Subcutaneous abdominal adipose tissue (tissue), 5 donors: Measurements from ENCODE around the gene DPEP3.

Experiments
- H3K27ac ChIP-seq: one replicate; pipeline ENCODE4 v1.7.0; 2013; ENCODE audit warnings: low read depth, mild to moderate bottlenecking, inconsistent platforms, low read length, moderate library complexity
- H3K27me3 ChIP-seq, 5 donors: one replicate each; pipeline ENCODE4 v1.7.0; 2013; ENCODE audit warnings: low read length in 5 of 5, inconsistent platforms in 1 of 5; ENCODE audit not compliant: control insufficient read depth in 5 of 5, insufficient read depth in 4 of 5
- H3K36me3 ChIP-seq, 5 donors: one replicate each; pipeline ENCODE4 v1.7.0; 2013; ENCODE audit warnings: low read length in 5 of 5; ENCODE audit not compliant: control insufficient read depth in 5 of 5, insufficient read depth in 5 of 5
- H3K4me1 ChIP-seq, 5 donors: one replicate each; pipeline ENCODE4 v1.7.0; 2013; ENCODE audit warnings: low read length in 5 of 5, mild to moderate bottlenecking in 3 of 5, moderate library complexity in 1 of 5; ENCODE audit not compliant: control insufficient read depth in 5 of 5, insufficient read depth in 5 of 5
- H3K4me3 ChIP-seq, 5 donors: one replicate each; pipeline ENCODE4 v1.7.0; 2013; ENCODE audit warnings: low read length in 5 of 5, low read depth in 1 of 5
- H3K9ac ChIP-seq, 5 donors: one replicate each; pipeline ENCODE4 v1.7.0; 2013; ENCODE audit warnings: low read length in 5 of 5, mild to moderate bottlenecking in 4 of 5, moderate library complexity in 3 of 5
- H3K9me3 ChIP-seq, 5 donors: one replicate each; pipeline ENCODE4 v1.7.0; 2013; ENCODE audit warnings: low read length in 5 of 5; ENCODE audit not compliant: control insufficient read depth in 5 of 5
- donor health status: healthy.
- donor health status: healthy.
- donor health status: healthy.
- donor health status: healthy.
- donor health status: healthy.

Gene DPEP3

GRCh38 chr16:67968400-67969253 is 11.7 kb downstream of the DPEP3 start, which contains the start of gene SLC12A4:
SLC12A4 (minus strand) TSS chr16:67968637; CDS start chr16:67968553, 84 bp downstream.
- peaks cover 14 to 52% (median 47%) of the 10 kb centered on the region in 5 donors for H3K4me1 ChIP-seq

GRCh38 chr16:67967958-67968399 is 12.3 kb downstream of the DPEP3 start:
- H3K9ac ChIP-seq: peak overlapping the region; percentile 89 to 98 (median 92)
- H3K4me1 ChIP-seq: peaks cover 15 to 59% (median 53%) of the 10 kb centered on the region in 5 donors

More at GRCh38 chr16:67968400-67969253, 11.7 kb downstream of the DPEP3 start, which contains the start of gene SLC12A4:
- peak within 1 kb of the TSS; percentile 91 for H3K27ac ChIP-seq
- no peaks in the 10 kb centered on the region for H3K9me3 ChIP-seq
- H3K4me3 ChIP-seq: peak within 1 kb of the TSS; percentile 73 to 94 (median 84)
- peaks cover 0 to 5% (median 5%) of the 10 kb centered on the region in 5 donors for H3K36me3 ChIP-seq
- peak within 1 kb of the TSS; percentile 89 to 98 (median 92) for H3K9ac ChIP-seq
- H3K27me3 ChIP-seq: no peaks in the 10 kb centered on the region

GRCh38 chr16:67967183-67967957 is 12.9 kb downstream of the DPEP3 start:
- H3K4me3 ChIP-seq: peak overlapping the region; percentile 73 to 94 (median 84)
- peaks cover 18 to 65% (median 59%) of the 10 kb centered on the region in 5 donors for H3K4me1 ChIP-seq
- peaks cover 0 to 16% (median 12%) of the 10 kb centered on the region in 5 donors for H3K36me3 ChIP-seq
- no peaks in the 10 kb centered on the region for H3K27me3 ChIP-seq
- H3K27ac ChIP-seq: peak overlapping the region; percentile 91
- peak overlapping the region; percentile 89 to 98 (median 92) for H3K9ac ChIP-seq
- no peaks in the 10 kb centered on the region for H3K9me3 ChIP-seq

More at GRCh38 chr16:67967958-67968399, 12.3 kb downstream of the DPEP3 start:
- Histone ChIP-seq H3K27ac (peak overlapping the region; percentile 91), H3K27me3 (no peaks in the 10 kb centered on the region), H3K9me3 (no peaks in the 10 kb centered on the region), H3K36me3 (peaks cover 0 to 10% (median 6%) of the 10 kb centered on the region in 5 donors), H3K4me3 (peak overlapping the region; percentile 73 to 94 (median 84))

GRCh38 chr16:67966549-67967182 is 13.6 kb downstream of the DPEP3 start:
- peaks cover 18 to 72% (median 65%) of the 10 kb centered on the region in 5 donors for H3K4me1 ChIP-seq

GRCh38 chr16:67965668-67966548 is 14.4 kb downstream of the DPEP3 start:
- peak overlapping the region; percentile 22 to 94 (median 84) for H3K4me3 ChIP-seq
- peak overlapping the region; percentile 1 to 98 (median 89) for H3K9ac ChIP-seq
- peak overlapping the region; percentile 91 for H3K27ac ChIP-seq
- H3K9me3 ChIP-seq: no peaks in the 10 kb centered on the region
- H3K4me1 ChIP-seq: peaks cover 18 to 80% (median 72%) of the 10 kb centered on the region in 5 donors
- H3K27me3 ChIP-seq: no peaks in the 10 kb centered on the region
- peaks cover 0 to 31% (median 27%) of the 10 kb centered on the region in 5 donors for H3K36me3 ChIP-seq

More at GRCh38 chr16:67966549-67967182, 13.6 kb downstream of the DPEP3 start:
- Histone ChIP-seq H3K27me3 (no peaks in the 10 kb centered on the region), H3K4me3 (peak overlapping the region; percentile 73 to 94 (median 84)), H3K27ac (peak overlapping the region; percentile 91), H3K9ac (peak overlapping the region; percentile 1 to 98 (median 89)), H3K9me3 (no peaks in the 10 kb centered on the region), H3K36me3 (peaks cover 0 to 23% (median 19%) of the 10 kb centered on the region in 5 donors)

- Histone ChIP-seq H3K27ac (peak overlapping the region; percentile 84), H3K36me3 (peaks cover 0 to 43% (median 40%) of the 10 kb centered on the region in 5 donors), H3K4me1 (peaks cover 25 to 93% (median 81%) of the 10 kb centered on the region in 5 donors), H3K4me3 (peak overlapping the region in 2 of 5 donors; percentile 11 to 20), H3K9ac (no peak overlapping the region), H3K9me3 (no peaks in the 10 kb centered on the region), H3K27me3 (peaks cover 0 to under 1% (median 0%) of the 10 kb centered on the region in 5 donors)
Observed at GRCh38 chr16:67964477-67965131, 15.7 kb downstream of the DPEP3 start.

- Histone ChIP-seq H3K4me1 (peaks cover 27 to 94% (median 83%) of the 10 kb centered on the region in 5 donors), H3K4me3 (peak overlapping the region in 2 of 5 donors; percentile 17 to 36), H3K9ac (peak overlapping the region in 1 of 5 donors; percentile 5), H3K27ac (peak overlapping the region; percentile 84), H3K36me3 (peaks cover 0 to 50% (median 46%) of the 10 kb centered on the region in 5 donors), H3K27me3 (peaks cover 0 to 3% (median 0%) of the 10 kb centered on the region in 5 donors), H3K9me3 (no peaks in the 10 kb centered on the region)
Observed at GRCh38 chr16:67963662-67964321, 16.5 kb downstream of the DPEP3 start.

GRCh38 chr16:67963292-67963661 is 17.0 kb downstream of the DPEP3 start:
- Histone ChIP-seq H3K36me3 (peaks cover 0 to 55% (median 52%) of the 10 kb centered on the region in 5 donors), H3K4me1 (peaks cover 27 to 97% (median 81%) of the 10 kb centered on the region in 5 donors), H3K4me3 (peak overlapping the region in 2 of 5 donors; percentile 17 to 36), H3K9me3 (no peaks in the 10 kb centered on the region), H3K27me3 (peaks cover 0 to 3% (median 0%) of the 10 kb centered on the region in 5 donors), H3K27ac (peak overlapping the region; percentile 84), H3K9ac (peak overlapping the region in 1 of 5 donors; percentile 5)
